SH-SY5Y (cell line): Measurements from ENCODE around the gene ZNF521.

Source experiments
- GATA2 ChIP-seq: IDR thresholded peaks from 2 replicates; pipeline ENCODE4 v1.6.1; 2011; ENCODE audit warnings: mild to moderate bottlenecking, low read depth, low read length
- GATA3 ChIP-seq: IDR thresholded peaks from 2 replicates; pipeline ENCODE4 v1.6.1; 2011; ENCODE audit warnings: low read depth, mild to moderate bottlenecking, low read length, moderate library complexity

- TF ChIP-seq GATA2 (no peak), GATA3 (no peak)
Measured at GRCh38 chr18:25121442-25121841, 230.5 kb downstream of the ZNF521 start.
